GM23248 (cell line): Measurements from ENCODE around the gene ENOX1.

Experiments used
- EZH2 ChIP-seq: fragments of 200-600 bp; sonication (generic); IDR thresholded peaks from 2 replicates; pipeline ENCODE4 v1.6.1; 2018; ENCODE audit warnings: antibody characterized with exemption, mild to moderate bottlenecking; ENCODE audit not compliant: insufficient read depth, poor library complexity, severe bottlenecking
- EZH2phosphoT487 ChIP-seq: fragments of 200-600 bp; sonication (generic); IDR thresholded peaks from 2 replicates; pipeline ENCODE4 v1.6.1; 2018; ENCODE audit warnings: antibody characterized with exemption, moderate library complexity, mild to moderate bottlenecking, low read depth; ENCODE audit not compliant: insufficient read depth

GRCh38 chr13:43584751-43585150, 202.0 kb downstream of the ENOX1 start:
- no peak for TF ChIP-seq EZH2phosphoT487
- TF ChIP-seq EZH2, result no peak
